SW 1271 (cell line): ENCODE results near the gene ITGA4.
A peak's percentile ranks its signal among the peaks of the same experiment; 100 is the strongest.

ENCODE experiments used
- DNase-seq, 2 experiments: peaks; one replicate each; lab custom pipeline; 2025; lab: John Stamatoyannopoulos, UW

ITGA4 gene

DNA sequence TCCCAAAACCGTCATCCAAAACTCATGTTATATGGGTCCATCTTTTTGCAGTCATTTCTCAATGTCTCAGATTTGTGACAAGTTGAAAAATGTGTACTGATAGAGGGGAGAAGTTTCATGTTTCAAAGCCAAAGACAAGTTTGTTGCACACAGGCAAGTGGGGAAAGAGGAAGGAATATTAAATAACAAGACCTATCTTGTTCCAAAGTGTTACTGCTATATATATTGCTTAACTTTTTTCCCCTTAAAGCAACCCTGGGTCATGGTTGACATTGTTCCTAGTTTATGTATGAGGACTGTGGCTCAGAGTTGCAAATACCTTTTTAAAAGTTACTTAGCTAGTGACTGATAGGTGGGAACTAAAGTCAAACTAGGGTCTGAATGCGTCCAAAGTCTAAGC lies 1.7 kb downstream of the ITGA4 start:
- no peak for DNase-seq

DNA sequence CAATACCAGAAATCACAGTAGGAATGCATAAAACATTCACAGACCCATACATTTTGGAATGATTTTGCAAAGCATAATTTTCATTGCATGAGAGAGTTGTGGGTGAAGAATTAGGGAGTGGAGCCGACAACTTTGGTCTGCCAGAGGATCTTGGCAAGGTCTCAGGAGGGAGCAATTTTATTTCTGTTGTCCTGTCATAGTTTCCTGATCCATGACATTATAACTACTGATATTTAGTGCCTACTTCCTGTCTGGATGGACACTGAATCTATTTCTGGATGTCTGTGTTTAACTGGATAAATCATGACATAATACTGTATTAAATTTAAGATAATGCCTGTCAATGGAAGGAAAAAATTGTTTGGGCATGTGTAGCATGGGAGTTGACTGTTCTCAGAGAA lies 2.4 kb downstream of the ITGA4 start:
- no peak for DNase-seq

DNA sequence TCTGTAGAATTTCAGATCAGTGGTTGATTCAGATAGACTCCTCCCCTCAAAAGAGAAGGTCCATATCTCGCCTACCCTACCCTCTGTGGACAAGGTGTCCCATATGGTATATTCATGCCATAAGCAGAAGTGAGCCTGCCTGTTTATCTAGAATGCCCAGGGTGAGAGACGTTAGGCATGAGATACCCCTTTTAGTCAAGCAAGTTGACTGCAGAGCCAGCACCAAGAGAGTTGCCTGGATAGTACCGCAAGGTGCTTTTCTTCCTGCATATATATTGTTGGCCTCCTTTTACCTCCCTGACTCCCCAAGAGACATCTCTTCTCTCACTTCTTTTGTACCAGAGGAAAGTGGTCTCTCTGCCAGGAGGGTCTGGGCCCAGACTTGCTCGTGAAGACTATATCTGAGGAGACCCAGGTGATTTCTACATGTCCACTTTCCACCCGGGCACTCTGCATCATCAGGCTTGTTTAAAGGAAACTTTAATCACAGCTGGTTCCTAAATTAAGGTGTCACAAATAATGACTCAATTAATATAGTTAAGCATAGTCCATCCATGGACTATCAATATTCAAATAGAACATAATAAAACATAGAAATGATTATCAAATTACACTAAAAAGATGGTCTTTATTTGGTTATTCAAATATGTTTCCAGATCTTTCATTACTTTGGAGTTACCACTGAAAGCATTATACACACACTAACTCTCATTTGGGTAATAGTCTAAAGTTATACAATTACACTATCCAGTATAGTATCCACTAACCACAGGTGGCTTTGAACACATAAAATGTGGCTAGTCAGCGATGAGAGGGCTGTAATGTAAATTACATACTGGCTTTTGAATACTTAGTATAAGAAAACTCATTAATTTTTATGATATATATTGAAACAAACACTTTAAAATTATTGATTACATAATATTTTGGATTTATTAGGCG lies 4.1 kb downstream of the ITGA4 start:
- no peak for DNase-seq

DNA sequence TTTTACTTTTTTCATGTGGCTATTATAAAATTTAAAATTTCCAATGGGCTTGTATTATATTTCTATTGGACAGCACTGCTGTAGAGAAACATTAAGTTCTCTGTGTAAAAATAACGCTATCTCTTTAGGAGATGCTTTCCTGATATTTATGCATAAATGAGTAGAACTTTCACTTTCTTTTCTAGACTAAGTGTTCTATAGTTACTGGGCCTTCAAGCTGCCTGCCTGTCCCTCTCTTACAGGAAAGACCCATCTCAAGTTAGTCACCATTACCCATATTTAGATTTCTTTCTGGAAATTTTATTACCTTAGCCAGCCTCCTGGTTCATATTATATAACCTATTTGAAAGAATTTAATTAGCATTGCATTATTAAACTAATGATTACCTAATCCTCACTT lies 4.8 kb downstream of the ITGA4 start:
- DNase-seq = no peak

DNA sequence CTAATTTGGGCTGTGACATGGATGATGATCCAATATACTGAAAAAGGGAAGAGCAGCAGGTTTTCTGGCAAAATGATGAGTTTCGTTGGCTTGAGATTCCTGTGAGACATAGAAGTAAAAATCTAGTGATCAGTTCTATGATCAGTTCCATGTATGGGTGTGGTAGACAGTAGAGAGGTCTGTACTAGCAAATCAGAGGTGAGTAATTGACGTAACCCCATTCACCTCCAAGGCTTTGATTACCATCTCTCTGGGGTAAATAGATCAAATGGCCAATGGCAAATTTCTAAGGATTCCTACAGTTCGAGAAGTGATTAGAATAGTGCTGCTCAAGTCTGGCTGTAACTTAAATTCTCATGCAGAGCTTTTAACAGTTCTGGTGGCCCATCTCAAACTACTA lies 6.4 kb downstream of the ITGA4 start:
- DNase-seq = no peak

DNA sequence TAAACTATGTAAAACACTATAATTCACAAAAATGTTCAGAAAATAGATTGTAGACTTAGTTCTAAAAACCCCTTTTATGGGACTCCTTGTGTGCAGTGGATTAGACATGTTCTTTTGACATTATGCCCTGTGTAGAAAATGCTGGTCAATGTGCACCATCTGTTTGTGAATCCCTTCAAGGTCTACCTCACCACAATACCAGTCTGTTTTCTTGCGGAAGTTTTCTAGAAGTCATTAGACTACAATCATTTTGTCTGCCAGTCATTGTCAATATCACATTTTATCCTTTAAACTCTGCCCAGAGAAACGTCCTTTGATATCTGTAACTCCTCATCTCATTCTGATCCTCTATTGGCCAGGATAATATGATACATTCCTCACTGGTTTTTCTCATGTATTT lies 7.8 kb downstream of the ITGA4 start:
- no peak for DNase-seq

DNA sequence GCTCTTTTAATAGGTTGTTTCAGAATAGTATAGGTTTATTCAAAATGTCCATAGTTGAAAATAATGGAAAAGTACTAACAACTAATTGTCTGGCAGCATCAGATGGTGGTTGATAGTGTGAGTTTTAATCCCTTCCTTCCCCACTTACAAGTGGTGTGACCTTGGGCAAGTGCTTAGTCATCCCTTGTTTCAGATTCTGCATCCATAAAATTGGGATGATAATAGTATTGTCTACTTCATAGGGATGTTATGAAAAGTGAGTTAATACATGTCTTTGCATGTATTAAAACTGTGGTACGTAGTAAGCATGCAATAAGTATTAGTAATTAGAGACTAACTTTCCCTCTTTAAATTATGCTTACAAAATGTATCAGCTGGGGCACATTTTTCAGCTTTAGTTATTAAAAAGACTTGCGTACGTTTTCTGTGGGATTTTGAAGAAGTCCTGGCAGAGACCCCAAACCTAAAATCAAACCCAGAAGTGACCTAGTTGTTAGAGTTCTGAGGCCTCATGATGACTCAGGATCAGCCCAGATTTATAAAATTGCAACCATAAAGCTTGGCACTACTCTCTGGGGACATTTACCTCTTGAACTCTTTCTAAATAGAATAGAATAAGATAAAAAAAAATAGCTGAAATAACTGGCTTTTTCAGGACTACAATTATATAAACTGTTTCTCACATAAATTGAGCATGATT lies 8.6 kb downstream of the ITGA4 start:
- DNase-seq = no peak

DNA sequence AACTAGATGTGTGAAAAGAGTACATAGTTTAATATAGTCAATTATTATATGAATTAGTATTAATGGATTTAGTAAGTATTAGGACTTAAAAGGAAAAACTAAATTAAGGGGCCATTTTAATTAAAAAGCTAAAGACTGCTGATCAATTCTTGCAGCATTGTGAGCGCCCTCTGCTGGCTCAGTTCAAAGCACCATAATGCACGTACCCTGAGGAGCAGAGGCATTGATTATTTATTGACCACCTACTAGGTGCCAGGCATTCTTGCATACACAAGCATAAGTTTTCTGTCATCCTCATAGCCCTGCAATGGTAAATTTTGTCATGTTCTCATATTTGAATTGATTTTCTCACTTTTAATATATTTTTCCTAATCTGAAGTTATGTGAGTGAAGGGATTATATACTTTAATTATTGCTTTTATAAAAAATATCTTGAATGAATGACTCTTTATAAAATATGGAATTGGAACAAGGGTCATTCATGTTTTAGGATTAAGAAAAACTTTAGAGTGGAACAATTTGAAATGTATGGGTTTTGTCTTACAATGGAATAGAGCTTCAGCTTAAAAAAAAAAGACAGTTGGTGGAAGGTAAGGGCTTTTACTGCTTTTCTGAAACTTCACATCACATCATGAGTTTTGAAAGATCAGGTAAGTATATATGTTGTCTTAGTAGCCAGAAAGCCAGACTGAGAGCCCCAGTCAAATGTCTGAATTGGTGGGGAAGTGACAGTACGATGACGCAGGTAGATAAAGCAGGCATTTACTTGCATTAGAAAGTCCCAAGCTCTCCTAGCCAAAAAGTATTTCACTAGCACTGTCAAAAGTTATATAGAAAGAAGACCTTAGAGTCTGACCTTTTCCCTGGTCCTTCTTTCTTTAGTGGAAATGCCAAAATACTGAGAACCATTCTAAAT lies 9.7 kb downstream of the ITGA4 start:
- DNase-seq = peak in 1 of 2 experiments; percentile 32

DNA sequence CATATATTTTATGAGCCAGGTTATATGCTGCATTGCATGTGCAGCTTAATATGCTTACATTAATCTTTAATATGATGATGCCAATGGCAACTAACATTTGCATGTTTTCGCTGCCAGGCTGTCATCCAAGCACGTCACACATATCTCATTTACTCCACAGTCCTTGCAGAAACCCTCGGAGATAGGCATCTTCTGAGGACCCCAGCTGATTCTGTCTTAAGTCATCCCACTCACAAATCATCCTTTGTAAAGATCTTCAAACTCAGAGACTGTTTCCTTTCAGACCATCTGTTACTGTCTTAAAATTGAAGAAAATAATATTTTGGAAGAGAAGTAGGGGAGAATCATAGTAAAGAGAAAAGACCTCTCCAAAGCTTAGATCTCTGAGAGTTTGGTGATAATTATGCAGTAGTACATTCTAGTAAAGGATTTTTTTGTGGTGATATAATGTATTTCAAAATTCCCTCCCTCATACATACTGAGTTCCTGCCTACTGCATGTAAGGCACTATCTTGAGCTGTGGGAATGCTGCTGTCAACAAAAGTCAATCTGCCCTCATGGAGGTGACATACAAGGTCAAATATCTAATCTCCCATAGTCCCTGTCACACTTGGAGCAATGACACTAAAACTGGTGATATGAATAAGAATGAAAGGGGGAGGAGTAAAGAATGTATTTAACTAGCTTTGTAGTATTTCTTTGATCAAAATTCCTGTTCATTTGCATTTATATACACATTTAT lies 11.0 kb downstream of the ITGA4 start:
- no peak for DNase-seq

DNA sequence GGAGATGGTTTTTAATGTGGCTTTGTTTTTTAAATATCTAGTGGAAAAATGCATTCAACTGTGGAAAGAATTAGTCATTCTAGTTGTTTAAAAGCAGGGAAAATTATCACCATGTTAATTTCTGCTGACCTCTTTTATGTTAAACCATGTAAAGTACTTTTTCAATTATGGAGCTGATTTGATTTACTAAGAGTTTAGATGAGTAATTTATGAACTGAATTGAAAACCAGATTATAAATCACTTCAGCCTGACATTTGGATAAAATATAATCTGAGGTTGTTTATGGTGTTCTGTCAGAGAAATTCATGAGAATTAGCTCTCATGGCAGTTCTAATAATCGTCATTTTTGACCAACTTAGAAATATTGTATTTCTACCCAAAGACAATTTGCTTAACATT lies 11.6 kb downstream of the ITGA4 start:
- no peak for DNase-seq

DNA sequence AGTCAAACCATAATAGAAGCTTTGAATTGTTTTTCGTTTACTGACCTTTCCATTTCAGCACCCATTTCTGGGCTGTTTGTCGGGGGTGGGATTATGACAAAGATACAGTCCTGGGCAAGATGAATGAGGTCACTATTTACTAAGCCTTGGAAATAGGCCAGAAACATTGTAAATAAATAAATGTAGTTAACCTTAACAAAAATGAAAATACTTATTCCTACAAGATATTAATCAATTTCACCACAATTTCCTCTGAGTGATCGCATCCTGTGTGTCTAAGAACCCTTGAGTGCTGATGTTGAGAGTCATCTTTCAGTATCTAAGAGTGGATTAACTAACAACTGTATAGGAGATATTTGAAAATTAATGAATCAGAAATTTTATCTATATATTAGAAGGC lies 14.0 kb downstream of the ITGA4 start:
- no peak for DNase-seq

DNA sequence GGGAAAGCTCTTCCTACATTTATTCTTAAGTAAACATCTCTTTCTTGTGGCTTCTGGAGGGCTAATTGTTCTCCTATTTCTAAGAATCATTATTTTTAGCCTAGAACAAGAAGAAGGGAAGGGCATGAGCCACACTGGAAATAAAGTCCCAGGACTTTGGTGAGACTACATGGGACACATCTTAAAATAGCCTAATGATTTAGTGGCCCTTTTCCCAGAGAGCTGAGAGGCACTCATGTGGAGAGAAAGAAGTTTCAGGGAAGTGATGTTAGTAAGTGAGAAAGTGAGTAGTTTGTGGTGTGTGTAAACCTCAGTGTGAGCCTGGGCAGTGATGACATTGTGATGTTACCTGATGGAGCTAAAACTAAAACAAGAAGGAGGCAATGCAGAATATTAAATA lies 14.6 kb downstream of the ITGA4 start:
- no peak for DNase-seq

DNA sequence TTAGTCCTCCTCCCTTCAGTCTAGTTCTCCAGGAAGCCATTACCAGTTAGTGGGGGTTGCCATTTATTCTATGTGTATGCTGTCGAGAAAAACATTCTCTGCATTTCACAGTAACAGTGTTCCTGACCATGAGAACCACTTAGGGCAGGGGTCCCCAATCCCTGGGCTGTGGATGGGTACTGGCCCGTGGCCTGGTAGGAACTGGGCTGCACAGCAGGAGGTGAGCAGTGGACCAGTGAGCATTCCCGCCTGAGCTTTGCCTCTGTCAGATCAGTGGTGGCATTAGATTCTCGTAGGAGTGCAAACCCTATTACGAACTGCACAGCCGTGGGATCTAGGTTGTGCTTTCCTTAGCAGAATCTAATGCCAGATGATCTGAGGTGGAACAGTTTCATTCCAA lies 15.8 kb downstream of the ITGA4 start:
- DNase-seq = no peak

DNA sequence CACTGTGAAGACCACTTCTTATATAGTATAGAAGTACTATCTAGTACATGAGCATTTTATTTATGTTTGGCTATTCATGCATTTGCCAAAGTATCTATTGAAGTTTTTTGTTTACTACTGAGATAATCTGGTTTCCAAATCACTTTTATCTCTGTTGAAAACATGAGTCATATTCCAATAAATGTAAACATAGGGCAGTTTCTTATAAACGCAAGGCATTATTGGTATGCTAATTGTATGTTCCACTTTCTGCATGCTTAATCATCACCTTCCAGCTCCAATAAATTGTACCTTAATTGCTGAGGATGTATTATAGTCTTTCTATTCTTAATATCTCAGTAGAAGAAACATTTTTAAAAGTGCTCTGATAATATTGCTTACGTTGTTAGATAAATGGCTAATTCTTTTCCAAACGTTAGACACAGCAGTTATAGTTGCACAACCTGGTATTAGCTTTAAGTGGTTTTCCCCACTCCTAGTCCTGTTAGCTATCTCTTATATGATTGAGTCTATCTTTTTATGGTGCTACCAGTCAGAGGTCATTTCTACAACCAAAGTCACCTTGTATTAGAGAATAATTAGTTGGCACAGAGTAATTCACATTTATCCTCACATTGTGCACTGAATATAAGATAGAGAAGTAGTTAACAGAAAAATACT lies 17.2 kb downstream of the ITGA4 start:
- no peak for DNase-seq

DNA sequence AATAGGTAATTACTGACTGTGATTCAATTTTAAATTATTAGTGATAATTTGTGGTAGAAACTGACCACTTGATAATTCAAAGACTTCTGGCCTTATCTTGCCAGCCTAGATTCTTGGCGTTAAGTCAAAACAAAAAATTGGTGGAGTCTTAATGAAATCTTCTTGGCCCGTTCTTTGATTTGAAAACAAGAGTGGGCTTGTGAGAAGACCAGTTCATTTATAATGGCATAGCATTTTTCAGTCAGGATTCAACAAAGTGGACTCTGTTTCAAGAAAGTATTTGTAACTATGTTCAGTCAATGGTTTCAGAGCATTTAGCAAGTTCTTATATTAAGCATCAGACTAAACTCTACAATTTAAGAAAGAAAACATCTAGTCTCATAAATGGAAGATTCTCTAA lies 26.0 kb downstream of the ITGA4 start:
- no peak for DNase-seq

DNA sequence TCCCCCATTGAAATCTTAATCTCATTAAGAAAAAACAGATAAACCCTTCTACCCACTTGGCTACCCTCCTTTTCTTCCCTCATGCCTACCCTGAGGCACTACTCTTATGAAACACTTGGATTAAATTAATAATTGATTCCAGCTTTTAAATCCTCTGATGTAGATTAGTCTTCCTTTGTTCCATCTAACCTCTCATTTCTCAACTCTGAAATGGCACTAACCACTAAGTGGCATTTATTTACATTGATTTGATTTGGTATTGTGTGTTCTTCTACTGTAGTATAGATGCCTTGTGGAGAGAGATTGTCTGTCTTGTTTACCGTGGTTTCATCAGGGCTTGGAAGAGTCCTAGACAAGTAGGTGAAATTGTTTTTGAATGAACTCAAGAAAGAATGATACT lies 26.7 kb downstream of the ITGA4 start:
- DNase-seq = no peak

DNA sequence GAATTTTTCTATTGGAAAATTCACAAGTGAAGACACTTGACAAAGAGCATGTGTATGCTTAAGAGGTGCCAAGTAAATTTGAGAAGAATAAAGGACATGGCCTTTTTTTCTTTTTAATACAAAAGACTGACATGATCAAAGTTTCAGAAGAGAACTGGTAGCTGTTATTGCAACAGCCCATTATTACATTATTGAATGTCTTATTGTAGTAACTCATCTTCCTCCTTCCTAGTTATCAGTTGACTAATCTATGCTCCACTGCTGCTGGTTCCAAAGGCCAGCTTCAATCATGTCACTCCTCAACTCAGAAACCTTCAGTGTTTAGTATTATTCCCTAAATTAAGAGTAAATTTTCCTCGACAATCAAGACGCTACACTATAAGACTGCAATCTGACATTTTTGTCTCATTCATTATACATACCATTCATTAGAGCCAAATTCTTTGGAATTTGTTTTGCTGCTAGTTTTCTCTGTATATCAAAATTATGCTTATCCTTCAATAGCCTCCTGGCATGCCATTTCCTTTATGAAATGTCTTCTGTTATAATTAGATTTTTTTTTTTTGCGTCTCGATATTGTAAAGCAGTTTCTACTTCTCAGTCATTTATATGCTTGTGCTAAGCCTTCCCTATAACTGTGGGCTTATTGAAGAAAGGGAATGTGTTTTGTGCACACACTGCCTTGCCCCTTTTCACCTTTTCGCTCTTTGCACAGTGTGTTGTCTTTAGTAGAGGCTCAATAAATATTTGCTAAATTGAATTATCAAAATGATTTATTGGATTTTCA lies 27.9 kb downstream of the ITGA4 start:
- DNase-seq = no peak

DNA sequence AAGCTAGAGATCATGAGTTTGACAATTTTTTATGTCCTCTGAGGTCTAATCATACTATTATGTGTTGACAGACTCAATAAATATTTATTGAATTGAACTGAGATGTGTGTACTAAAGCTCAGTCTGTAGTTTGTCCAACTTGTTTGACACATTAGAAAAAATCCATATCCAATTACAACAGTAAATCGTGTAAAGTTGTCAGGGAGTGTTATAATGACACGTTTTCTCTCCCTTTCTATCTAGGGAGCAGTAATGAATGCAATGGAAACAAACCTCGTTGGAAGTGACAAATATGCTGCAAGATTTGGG lies 28.4 kb downstream of the ITGA4 start:
- DNase-seq = no peak

DNA sequence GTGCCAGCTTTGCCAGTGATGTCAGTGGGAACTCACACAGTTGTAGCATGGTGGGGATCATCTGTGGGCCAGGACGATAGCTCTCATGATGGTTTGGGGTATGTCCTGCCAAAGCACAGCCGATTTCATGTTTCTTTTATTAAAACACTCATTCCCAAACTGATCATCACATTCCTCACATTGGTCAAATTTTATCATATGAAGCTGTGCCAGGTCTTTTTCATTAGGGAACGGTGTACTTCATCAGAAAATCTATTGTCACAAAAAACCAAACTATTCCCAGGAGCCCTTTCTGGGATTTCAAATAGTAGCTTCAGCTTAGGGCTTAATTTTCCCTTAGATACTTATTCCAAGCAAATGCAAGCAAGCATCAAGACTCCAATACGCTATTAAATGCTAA lies 42.0 kb downstream of the ITGA4 start:
- no peak for DNase-seq

DNA sequence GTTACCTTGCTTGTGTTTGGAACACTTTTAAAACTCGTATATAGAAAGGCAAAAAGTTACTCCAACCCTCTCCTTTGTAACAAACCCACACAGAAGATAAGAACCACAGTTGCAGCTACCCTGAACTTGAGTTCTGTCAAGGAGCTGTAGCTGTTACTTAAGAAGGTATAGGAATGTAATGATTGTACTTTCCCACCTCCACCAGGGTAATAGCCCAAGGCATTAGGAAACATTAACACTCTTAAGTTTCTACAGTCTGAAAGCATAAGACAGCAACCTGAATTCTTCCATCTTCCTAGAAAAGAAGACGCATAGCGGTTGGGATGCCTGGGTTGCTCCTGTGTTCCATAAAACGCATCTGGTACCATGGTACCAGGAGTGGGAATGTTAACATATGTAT lies 43.0 kb downstream of the ITGA4 start:
- DNase-seq = no peak

DNA sequence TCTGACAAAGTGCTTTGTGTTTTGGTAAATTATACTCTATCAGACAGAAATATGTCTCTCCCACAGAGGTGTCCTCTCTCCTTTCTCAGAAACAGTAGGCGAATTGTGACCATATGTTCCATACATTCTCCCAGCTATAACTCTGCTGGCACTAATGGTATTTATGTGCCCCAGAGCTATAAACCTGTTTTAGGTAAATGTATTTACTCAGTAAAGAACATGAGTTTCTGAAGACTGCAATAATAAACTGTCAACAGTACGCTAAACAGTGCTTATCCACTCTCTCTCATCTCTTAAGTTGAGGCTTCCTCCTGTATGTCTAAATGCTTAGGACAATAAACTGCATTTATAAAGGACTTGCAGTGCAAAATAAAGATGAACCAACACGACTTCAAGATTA lies 58.5 kb downstream of the ITGA4 start:
- no peak for DNase-seq
